HG03135 (cell line): ENCODE measurements around the gene CPNE5.

Experiments
- ATAC-seq: cut with Tn5 transposase; IDR thresholded peaks from one replicate; pipeline ENCODE4 v1.9.1; 2021; ENCODE audit warnings: mild to moderate bottlenecking, moderate library complexity; ENCODE audit not compliant: unreplicated experiment

Gene CPNE5

GRCh38 chr6:36794713-36795065, 44.6 kb downstream of the CPNE5 start:
- no peak for ATAC-seq

GRCh38 chr6:36793913-36794712, 45.1 kb downstream of the CPNE5 start:
- no peak for ATAC-seq

GRCh38 chr6:36793296-36793912, 45.8 kb downstream of the CPNE5 start:
- ATAC-seq = no peak

- ATAC-seq = no peak
Observed at GRCh38 chr6:36791521-36792135, 47.6 kb downstream of the CPNE5 start.

GRCh38 chr6:36791085-36791484, 48.2 kb downstream of the CPNE5 start:
- no peak for ATAC-seq

- ATAC-seq = no peak
Observed at GRCh38 chr6:36788768-36789167, 50.5 kb downstream of the CPNE5 start.

GRCh38 chr6:36788186-36788585, 51.1 kb downstream of the CPNE5 start:
- ATAC-seq = no peak

GRCh38 chr6:36787210-36787609, 52.0 kb downstream of the CPNE5 start:
- no peak for ATAC-seq

GRCh38 chr6:36786055-36786675, 53.1 kb downstream of the CPNE5 start:
- no peak for ATAC-seq

GRCh38 chr6:36784376-36784636, 54.9 kb downstream of the CPNE5 start:
- ATAC-seq = no peak

- no peak for ATAC-seq
Observed at GRCh38 chr6:36783603-36784375, 55.5 kb downstream of the CPNE5 start.

- ATAC-seq = no peak
Observed at GRCh38 chr6:36781669-36782068, 57.6 kb downstream of the CPNE5 start.

GRCh38 chr6:36780442-36781177, 58.6 kb downstream of the CPNE5 start:
- ATAC-seq = no peak

- ATAC-seq = no peak
Observed at GRCh38 chr6:36779227-36779626, 60.0 kb downstream of the CPNE5 start.

GRCh38 chr6:36777801-36778200, 61.4 kb downstream of the CPNE5 start:
- no peak for ATAC-seq

- no peak for ATAC-seq
Observed at GRCh38 chr6:36776167-36776566, 63.1 kb downstream of the CPNE5 start.

- no peak for ATAC-seq
Observed at GRCh38 chr6:36774331-36774730, 64.9 kb downstream of the CPNE5 start.

GRCh38 chr6:36772397-36772796, 66.8 kb downstream of the CPNE5 start:
- no peak for ATAC-seq

GRCh38 chr6:36771145-36771544, 68.1 kb downstream of the CPNE5 start:
- no peak for ATAC-seq

GRCh38 chr6:36769676-36770499, 69.4 kb downstream of the CPNE5 start:
- ATAC-seq = no peak
